IPS-15b (cell line): ENCODE data around the gene XRCC2.

Source experiments
- H3K27me3 ChIP-seq: one replicate; pipeline ENCODE4 v1.6.1; 2013; ENCODE audit warnings: low read length; ENCODE audit not compliant: control insufficient read depth, insufficient read depth
- H3K36me3 ChIP-seq: one replicate; pipeline ENCODE4 v1.6.1; 2013; ENCODE audit warnings: low read length; ENCODE audit not compliant: control insufficient read depth, insufficient read depth
- H3K4me1 ChIP-seq: one replicate; pipeline ENCODE4 v1.6.1; 2013; ENCODE audit warnings: mild to moderate bottlenecking, low read length; ENCODE audit not compliant: control insufficient read depth, insufficient read depth
- H3K4me3 ChIP-seq: one replicate; pipeline ENCODE4 v1.5.1; 2013; ENCODE audit warnings: low read depth, low read length
- H3K9ac ChIP-seq: one replicate; pipeline ENCODE4 v1.6.1; 2013; ENCODE audit warnings: low read depth, mild to moderate bottlenecking, low read length
- H3K9me3 ChIP-seq: one replicate; pipeline ENCODE4 v1.6.1; 2013; ENCODE audit warnings: mild to moderate bottlenecking, low read length; ENCODE audit not compliant: control insufficient read depth, insufficient read depth

XRCC2 gene

DNA sequence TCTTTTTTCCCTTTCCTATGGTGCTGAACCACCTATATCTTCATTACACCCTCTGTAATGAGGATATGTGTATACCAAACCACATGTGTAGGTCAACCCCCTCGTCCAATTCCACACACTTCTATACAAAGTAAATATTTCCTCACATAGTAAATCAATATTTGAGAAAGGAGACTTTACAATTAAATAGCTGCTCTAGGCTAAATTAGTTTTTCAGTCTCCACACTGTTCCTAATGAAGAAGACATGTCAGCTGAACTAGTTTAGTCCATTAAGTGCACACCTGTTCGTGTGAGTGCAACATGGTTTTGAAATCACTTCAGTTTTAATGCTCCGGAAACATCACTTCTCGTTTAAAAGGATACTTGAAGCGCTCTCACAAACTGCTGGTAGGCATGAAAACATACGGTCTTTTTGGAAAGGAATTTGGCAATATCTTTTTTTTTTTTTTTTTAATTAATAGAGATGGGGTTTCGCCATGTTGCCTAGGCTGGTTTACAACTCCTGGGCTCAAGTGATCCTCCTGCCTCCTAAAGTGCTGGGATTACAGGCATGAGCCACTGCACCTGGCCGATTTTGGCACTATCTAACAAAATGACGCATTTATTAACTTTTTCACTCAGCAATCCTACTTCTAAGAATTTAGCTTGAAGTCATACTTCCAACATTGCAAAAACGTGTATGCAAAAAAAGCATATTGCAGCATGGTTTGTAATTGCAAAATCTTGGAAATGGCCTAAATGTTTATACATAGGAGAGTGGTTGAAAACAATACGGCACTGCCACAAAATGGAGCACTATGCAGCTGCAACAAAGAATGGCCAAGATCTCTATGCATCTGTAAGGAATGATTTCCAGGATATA lies 2.1 kb upstream of the XRCC2 start:
- Histone ChIP-seq H3K4me1 (no peaks in the 10 kb centered on the region), H3K36me3 (no peaks in the 10 kb centered on the region), H3K4me3 (no peak overlapping the region), H3K9me3 (no peaks in the 10 kb centered on the region), H3K9ac (no peak overlapping the region), H3K27me3 (no peaks in the 10 kb centered on the region)

DNA sequence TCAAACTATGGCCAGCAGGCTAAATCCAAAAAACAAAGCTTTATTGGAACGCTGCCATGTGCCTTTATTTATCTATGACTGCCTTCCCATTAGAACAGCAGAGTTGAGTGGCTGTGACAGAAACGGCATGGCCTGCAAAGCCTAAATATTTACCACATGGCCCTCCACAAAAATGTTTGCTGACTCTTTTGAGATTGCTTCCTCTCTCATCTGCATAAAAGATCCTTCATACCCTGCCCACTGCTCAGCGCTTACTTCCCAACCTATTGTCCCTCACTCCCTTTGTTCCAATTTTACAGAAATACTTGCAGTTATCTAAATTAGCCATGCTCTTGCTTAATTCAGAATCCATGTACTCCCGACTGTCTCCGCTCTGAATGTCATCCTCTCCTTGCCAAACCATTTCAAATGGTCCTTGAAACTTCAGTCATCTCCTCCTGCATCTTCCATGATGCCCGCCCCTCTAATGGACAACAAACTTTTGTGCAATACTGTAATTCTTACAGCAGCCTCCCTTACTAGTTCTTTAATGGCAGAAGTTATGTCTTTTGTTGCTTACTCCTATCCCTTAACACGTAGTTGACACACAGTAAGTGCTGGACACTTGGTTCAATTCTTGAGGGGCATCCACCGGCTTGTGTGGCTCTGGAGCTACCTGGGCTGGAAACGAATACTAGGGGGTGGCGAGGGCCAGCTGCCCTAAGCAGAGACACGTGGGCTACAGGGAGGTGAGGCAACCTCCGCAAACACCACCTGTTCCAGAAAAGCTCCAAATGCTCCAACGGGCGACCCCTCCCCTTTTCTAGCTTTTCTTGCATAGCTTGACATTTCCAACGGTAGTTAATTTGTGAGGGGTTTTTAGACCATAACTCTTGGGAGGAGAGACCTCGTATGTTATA lies 832 bp downstream of the XRCC2 start:
- H3K27me3 ChIP-seq: no peaks in the 10 kb centered on the region
- H3K36me3 ChIP-seq: no peaks in the 10 kb centered on the region
- no peaks in the 10 kb centered on the region for H3K9me3 ChIP-seq
- peak overlapping the region; percentile 89 for H3K4me3 ChIP-seq
- peak overlapping the region; percentile 85 for H3K9ac ChIP-seq
- H3K4me1 ChIP-seq: peaks cover 2% of the 10 kb centered on the region

DNA sequence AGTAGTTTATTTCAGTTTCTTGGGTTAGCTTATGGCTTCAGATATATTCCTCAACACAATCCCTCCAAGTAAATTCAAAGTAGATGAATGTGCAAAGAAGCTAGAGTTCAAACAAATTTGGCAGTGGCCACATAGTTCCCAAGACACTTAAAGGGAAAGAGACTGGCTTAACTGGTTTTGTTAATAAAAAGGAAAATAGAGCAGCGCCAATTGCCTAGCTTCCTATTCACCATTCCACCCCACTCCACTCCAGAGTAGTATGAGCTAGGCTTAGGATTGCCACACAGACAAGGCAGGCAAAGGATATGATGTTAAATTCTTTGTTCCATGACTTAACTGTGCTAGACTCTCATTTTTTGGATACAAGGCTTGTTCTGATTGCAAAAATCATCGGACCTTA lies 2.0 kb downstream of the XRCC2 start:
- no peaks in the 10 kb centered on the region for H3K9me3 ChIP-seq
- H3K36me3 ChIP-seq: peaks cover 4% of the 10 kb centered on the region
- H3K27me3 ChIP-seq: no peaks in the 10 kb centered on the region
- no peak overlapping the region for H3K9ac ChIP-seq
- peaks cover 2% of the 10 kb centered on the region for H3K4me1 ChIP-seq
- H3K4me3 ChIP-seq: no peak overlapping the region

DNA sequence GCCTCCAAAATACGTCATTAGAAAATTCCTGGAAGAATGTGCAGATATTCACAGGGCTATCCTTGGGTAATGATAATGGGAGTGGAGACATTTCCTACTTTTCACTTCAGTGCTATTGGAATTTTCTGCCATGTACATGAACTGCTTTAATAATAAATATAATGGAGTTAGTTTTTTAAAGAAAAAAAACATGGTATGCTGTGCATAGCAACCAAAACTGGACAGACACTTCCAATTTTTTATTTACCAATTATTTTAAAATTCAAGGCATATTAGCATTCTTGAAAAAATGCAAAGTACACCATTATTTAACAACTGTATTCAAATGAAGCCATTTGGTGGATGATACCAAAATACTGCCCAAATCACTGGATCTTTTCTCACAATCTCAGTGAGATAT lies 3.3 kb downstream of the XRCC2 start:
- H3K27me3 ChIP-seq: no peaks in the 10 kb centered on the region
- H3K4me1 ChIP-seq: peaks cover 2% of the 10 kb centered on the region
- H3K9ac ChIP-seq: no peak overlapping the region
- H3K4me3 ChIP-seq: no peak overlapping the region
- peaks cover 4% of the 10 kb centered on the region for H3K36me3 ChIP-seq
- no peaks in the 10 kb centered on the region for H3K9me3 ChIP-seq

DNA sequence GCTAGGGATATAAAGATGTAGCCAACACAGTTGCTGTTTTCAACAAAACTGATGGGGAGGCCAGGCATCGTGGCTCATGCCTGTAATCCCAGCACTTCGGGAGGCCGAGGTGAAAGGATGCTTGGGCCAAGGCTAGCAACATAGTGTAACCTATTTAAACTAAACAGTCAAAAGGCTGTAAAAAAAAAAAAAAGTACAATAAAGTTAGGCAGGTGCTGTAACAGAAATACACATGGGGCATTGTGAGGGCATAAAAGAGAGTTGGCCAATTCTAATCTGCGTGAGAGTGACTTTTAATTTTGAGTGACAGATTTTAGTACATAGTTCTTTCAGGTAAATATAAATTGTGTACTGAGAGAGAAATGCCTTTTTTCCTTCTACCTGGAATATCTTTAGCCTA lies 6.2 kb downstream of the XRCC2 start:
- Histone ChIP-seq H3K4me3 (no peak overlapping the region), H3K9ac (no peak overlapping the region), H3K27me3 (no peaks in the 10 kb centered on the region), H3K9me3 (no peaks in the 10 kb centered on the region), H3K4me1 (peaks cover 2% of the 10 kb centered on the region), H3K36me3 (peaks cover 4% of the 10 kb centered on the region)

DNA sequence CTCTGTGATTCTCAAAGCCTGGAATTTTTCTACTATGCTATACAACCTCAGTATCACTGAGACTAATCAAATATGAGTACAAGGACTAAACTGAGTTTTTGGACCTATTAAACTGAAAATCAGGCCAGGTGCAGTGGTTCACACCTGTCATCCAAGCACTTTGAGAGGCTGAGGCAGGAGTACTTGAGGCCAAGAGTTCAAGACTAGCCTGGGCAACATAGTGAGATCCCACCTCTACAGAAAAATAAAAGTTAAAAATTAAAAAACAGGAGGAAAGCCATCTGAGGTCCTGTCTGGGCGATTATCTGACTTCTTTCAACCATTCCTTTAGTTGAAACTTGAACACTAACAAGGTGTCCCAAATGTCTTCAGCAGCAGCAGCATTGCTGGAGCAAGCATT lies 7.0 kb downstream of the XRCC2 start:
- H3K4me3 ChIP-seq: no peak overlapping the region
- H3K27me3 ChIP-seq: no peaks in the 10 kb centered on the region
- H3K9me3 ChIP-seq: no peaks in the 10 kb centered on the region
- H3K36me3 ChIP-seq: peaks cover 4% of the 10 kb centered on the region
- no peak overlapping the region for H3K9ac ChIP-seq
- H3K4me1 ChIP-seq: peaks cover 2% of the 10 kb centered on the region

DNA sequence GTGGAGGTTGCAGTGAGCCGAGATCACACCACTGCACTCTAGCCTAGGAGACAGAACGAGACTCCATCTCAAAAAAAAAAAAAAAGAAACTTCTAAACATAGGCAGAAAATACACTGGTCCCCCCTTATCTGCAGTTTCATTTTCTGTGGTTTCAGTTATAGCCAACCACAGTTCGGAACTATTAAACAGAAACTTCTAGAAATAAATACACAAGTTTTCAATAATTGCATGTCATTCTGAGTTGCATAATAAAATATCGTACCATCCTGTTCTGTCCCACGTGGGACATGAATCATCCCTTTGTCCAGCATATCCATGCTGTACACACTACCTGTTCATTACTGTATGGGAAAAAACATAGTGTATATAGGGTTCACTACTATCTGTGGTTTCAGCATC lies 8.0 kb downstream of the XRCC2 start:
- peaks cover 2% of the 10 kb centered on the region for H3K4me1 ChIP-seq
- H3K9ac ChIP-seq: no peak overlapping the region
- H3K36me3 ChIP-seq: peaks cover 4% of the 10 kb centered on the region

DNA sequence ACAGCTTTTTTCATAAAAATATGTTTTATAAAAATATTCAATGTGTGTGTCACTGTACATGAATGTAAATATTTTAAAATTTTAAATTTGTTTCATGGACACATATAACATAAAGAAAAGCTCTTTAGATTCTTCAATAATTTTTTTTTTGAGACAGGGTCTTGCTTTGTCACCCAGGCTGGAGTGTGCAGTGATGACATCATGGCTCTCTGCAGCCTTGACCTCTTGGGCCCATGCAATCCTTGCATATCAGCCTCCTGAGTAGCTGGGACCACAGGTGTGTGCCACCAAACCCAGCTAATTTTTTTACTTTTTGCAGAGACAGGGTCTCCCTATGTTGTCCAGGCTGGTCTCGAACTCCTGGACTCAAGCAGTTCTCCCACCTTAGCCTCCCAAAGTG lies 9.9 kb downstream of the XRCC2 start:
- H3K27me3 ChIP-seq: no peaks in the 10 kb centered on the region
- no peaks in the 10 kb centered on the region for H3K9me3 ChIP-seq
- H3K4me3 ChIP-seq: no peak overlapping the region
- no peaks in the 10 kb centered on the region for H3K4me1 ChIP-seq
- no peak overlapping the region for H3K9ac ChIP-seq
- H3K36me3 ChIP-seq: peaks cover 4% of the 10 kb centered on the region

More for the DNA sequence above, 8.0 kb downstream of the XRCC2 start:
- Histone ChIP-seq H3K27me3 (no peaks in the 10 kb centered on the region), H3K4me3 (no peak overlapping the region), H3K9me3 (no peaks in the 10 kb centered on the region)

DNA sequence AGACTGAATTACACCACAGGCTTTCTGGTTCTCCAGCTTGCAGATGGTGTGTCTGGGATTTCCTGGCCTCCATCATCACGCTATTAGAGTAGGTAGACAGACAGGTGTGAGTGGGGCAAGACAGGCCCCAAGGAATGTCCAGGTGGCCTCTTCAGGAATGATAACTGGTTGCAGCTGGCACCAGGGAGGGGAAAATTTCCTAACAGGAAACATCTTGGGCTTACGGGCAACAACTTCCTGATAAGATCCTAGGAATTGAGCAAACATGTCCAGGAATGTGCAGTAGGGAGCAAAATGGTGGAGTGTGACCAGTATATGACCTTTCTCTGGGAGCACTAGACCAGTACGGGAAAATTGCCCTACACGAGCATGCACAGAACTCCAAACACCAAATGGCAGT lies 11.3 kb downstream of the XRCC2 start:
- Histone ChIP-seq H3K9me3 (no peaks in the 10 kb centered on the region), H3K4me1 (no peaks in the 10 kb centered on the region), H3K36me3 (peaks cover 7% of the 10 kb centered on the region), H3K27me3 (no peaks in the 10 kb centered on the region), H3K9ac (no peak overlapping the region), H3K4me3 (no peak overlapping the region)

DNA sequence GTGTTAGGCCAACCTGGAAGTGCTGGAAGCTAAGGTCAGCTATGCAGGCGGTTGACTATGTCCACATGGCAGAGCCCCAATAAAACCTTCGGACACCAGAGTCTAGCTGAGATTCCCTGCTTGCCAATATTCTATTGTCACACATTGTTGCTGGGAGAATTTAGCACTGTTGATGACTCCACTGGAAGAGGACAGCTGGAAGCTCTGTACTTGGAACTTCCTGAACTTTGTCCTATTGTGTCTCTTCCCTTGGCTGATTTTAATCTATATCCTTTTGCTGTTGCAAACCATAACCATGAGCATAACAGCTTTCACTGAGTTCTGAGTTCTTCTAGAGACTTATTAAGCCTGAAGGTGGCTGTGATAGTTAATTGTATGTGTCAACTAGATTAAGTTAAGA lies 12.0 kb downstream of the XRCC2 start:
- Histone ChIP-seq H3K9me3 (no peaks in the 10 kb centered on the region), H3K4me3 (no peak overlapping the region), H3K4me1 (no peaks in the 10 kb centered on the region), H3K36me3 (peaks cover 4% of the 10 kb centered on the region), H3K9ac (no peak overlapping the region), H3K27me3 (no peaks in the 10 kb centered on the region)

DNA sequence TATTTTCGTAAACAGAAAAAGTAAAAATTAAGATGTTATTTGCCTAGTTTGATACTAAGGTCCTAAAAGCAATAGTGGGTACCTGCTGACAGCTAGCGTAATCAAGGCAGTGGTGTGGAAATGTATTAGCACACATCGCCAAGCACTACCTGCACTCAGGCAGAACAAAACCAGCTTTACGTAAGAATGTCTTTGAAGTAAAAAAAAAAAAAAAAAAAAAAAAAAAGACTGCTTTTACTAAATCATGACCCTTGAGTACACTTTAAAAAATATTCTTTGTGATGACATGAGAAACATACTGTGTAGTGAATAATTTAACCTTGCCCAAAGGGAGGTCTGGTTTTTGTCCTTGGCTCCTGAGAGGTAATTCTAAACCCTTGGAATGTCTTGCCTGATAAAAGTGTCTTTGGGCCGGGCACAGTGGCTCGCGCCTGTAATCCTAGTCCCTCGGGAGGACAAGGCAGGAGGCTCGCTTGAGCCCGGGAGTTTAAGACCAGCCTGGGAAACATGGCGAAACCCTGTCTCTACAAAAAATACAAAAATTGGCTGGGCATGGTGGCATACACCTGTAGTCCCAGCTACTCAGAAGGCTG lies 12.7 kb downstream of the XRCC2 start:
- H3K4me1 ChIP-seq: no peaks in the 10 kb centered on the region
- H3K4me3 ChIP-seq: no peak overlapping the region
- H3K9ac ChIP-seq: no peak overlapping the region
- no peaks in the 10 kb centered on the region for H3K27me3 ChIP-seq
- H3K9me3 ChIP-seq: no peaks in the 10 kb centered on the region
- peaks cover 5% of the 10 kb centered on the region for H3K36me3 ChIP-seq
